Uterus (tissue), 4 donors: ENCODE data around the gene CXorf58. TPM values are rescaled to one million over a fixed set of nuclear protein-coding genes. Genes with fewer than 3 reads are reported as not detected.

ENCODE experiments used
- DNase-seq, 2 donors: peaks; one replicate each; pipeline ENCODE4 v3.0.0-alpha.2; 2019 to 2020
- H3K27ac ChIP-seq, 2 donors: fragments of 200-600 bp; sonication (generic); 1 replicate in 1 of 2; 2 replicates in 1 of 2; pipeline ENCODE4 v1.5.1; 2016 to 2018
- H3K27me3 ChIP-seq, 2 donors: fragments of 200-600 bp; sonication (generic); one replicate each; pipeline ENCODE4 v1.5.1; 2018 to 2019; ENCODE audit warnings: control low read depth in 1 of 2
- H3K36me3 ChIP-seq, 2 donors: fragments of 200-600 bp; sonication (generic); one replicate each; pipeline ENCODE4 v1.5.1; 2019; ENCODE audit warnings: control low read depth in 1 of 2
- H3K4me1 ChIP-seq, 2 donors: fragments of 200-600 bp; sonication (generic); one replicate each; pipeline ENCODE4 v1.5.1; 2018 to 2019; ENCODE audit warnings: control low read depth in 1 of 2
- H3K4me3 ChIP-seq, 2 donors: fragments of 200-600 bp; sonication (generic); 1 replicate in 1 of 2; 2 replicates in 1 of 2; pipeline ENCODE4 v1.5.1; 2018 to 2019; ENCODE audit warnings: mild to moderate bottlenecking in 1 of 2
- H3K9me3 ChIP-seq, 2 donors: fragments of 200-600 bp; sonication (generic); one replicate each; pipeline ENCODE4 v1.5.1; 2019; ENCODE audit warnings: control low read depth in 1 of 2
- CTCF ChIP-seq, 4 experiments: fragments of 200-600 bp in 2 of 4; fragments of 450-650 bp in 2 of 4; sonication (generic) in 2 of 4; IDR thresholded peaks; one replicate each; pipeline ENCODE4 v1.5.1; 2016 to 2019; ENCODE audit warnings: antibody characterized with exemption in 4 of 4, mild to moderate bottlenecking in 2 of 4, moderate library complexity in 1 of 4
- POLR2A ChIP-seq, 2 donors: fragments of 450-650 bp; IDR thresholded peaks; one replicate each; pipeline ENCODE4 v1.6.1; 2016; ENCODE audit warnings: antibody characterized with exemption in 2 of 2, mild to moderate bottlenecking in 1 of 2, moderate library complexity in 1 of 2
- intact Hi-C: fragments of 100-400 bp; cut with DNase I; formaldehyde crosslinking; loops from one replicate; pipeline ENCODE4 v1.15.1; 2023; ENCODE audit warnings: low total_unique reads
- total RNA-seq, 4 donors: library from RNA; depleted of rRNA in 3 of 4; stranded (reverse); fragments of >200 nt in 3 of 4; gene quantifications; one replicate each; pipeline versions ENCODE4 v1.1.0 to v1.2.4, GENCODE V29; 2014 to 2023
- donor health status: DM: yes; HTN: yes; CAD: no.

CXorf58 gene
- total RNA-seq, 4 donors from 2014 or later: 0.14 to 0.29 TPM; not detected in 2

GRCh38 chrX:23937100-23937499, 29.3 kb downstream of the CXorf58 start:
- Histone ChIP-seq H3K36me3 (no peaks in the 10 kb centered on the region), H3K4me1 (no peaks in the 10 kb centered on the region), H3K9me3 (no peaks in the 10 kb centered on the region), H3K27me3 (peaks cover 0 to 7% of the 10 kb centered on the region in 2 donors), H3K4me3 (no peak overlapping the region), H3K27ac (no peak overlapping the region)
- intact Hi-C loops: no loop called here
- no peak for DNase-seq
- TF ChIP-seq CTCF (IDR thresholded peaks at IDR 0.05) (no peak), POLR2A (IDR thresholded peaks at IDR 0.05) (no peak)

- Histone ChIP-seq H3K4me3 (no peak overlapping the region), H3K27me3 (peaks cover 0 to 7% of the 10 kb centered on the region in 2 donors), H3K9me3 (no peaks in the 10 kb centered on the region), H3K36me3 (no peaks in the 10 kb centered on the region), H3K27ac (no peak overlapping the region), H3K4me1 (no peaks in the 10 kb centered on the region)
- intact Hi-C loops: no loop called here
- DNase-seq: no peak
- TF ChIP-seq CTCF (IDR thresholded peaks at IDR 0.05) (no peak), POLR2A (IDR thresholded peaks at IDR 0.05) (no peak)
These were observed 30.9 kb downstream of the CXorf58 start for GRCh38 chrX:23938690-23939089.

- peaks cover 0 to 7% of the 10 kb centered on the region in 2 donors for H3K27me3 ChIP-seq
- intact Hi-C loops: no loop called here
- no peak overlapping the region for H3K27ac ChIP-seq
- no peak for TF ChIP-seq POLR2A (IDR thresholded peaks at IDR 0.05)
- no peak for TF ChIP-seq CTCF (IDR thresholded peaks at IDR 0.05)
- no peaks in the 10 kb centered on the region for H3K4me1 ChIP-seq
- no peak for DNase-seq
- H3K9me3 ChIP-seq: no peaks in the 10 kb centered on the region
- H3K4me3 ChIP-seq: no peak overlapping the region
- H3K36me3 ChIP-seq: no peaks in the 10 kb centered on the region
These were observed 31.4 kb downstream of the CXorf58 start for GRCh38 chrX:23939203-23939602.

GRCh38 chrX:23944234-23944633, 36.4 kb downstream of the CXorf58 start:
- Histone ChIP-seq H3K27ac (no peak overlapping the region), H3K4me3 (no peak overlapping the region), H3K9me3 (no peaks in the 10 kb centered on the region), H3K27me3 (peaks cover 0 to 3% of the 10 kb centered on the region in 2 donors), H3K4me1 (no peaks in the 10 kb centered on the region), H3K36me3 (no peaks in the 10 kb centered on the region)
- TF ChIP-seq POLR2A (IDR thresholded peaks at IDR 0.05): no peak
- TF ChIP-seq CTCF (IDR thresholded peaks at IDR 0.05): no peak
- no peak for DNase-seq
- intact Hi-C loops: no loop called here

GRCh38 chrX:23945206-23945605, 37.4 kb downstream of the CXorf58 start:
- Histone ChIP-seq H3K4me1 (no peaks in the 10 kb centered on the region), H3K27ac (no peak overlapping the region), H3K36me3 (no peaks in the 10 kb centered on the region), H3K9me3 (no peaks in the 10 kb centered on the region), H3K27me3 (peaks cover 0 to 3% of the 10 kb centered on the region in 2 donors), H3K4me3 (no peak overlapping the region)
- intact Hi-C loops: no loop called here
- TF ChIP-seq CTCF (IDR thresholded peaks at IDR 0.05): no peak
- no peak for TF ChIP-seq POLR2A (IDR thresholded peaks at IDR 0.05)
- DNase-seq: no peak
